Endothelial cell of coronary artery (primary cell): ENCODE measurements around the gene ADAMTS12. TPM values are rescaled to one million over a fixed set of nuclear protein-coding genes. Genes with fewer than 3 reads are reported as not detected.

ENCODE experiments used
- total RNA-seq: library from RNA; depleted of rRNA; stranded (reverse); fragments of >200 nt; gene quantifications from 2 replicates; pipeline ENCODE4 v1.2.3, GENCODE V29; 2014

The ADAMTS12 gene
- 0.09 and 16.9 TPM in 2 replicates for total RNA-seq

GRCh38 chr5:33891788-33892619, at the start of gene ADAMTS12:
TSS of gene ADAMTS12 (minus strand) at chr5:33891990. CDS start at chr5:33891856, 134 bp downstream.

GRCh38 chr5:33936381-33937016, 44.7 kb upstream of the ADAMTS12 start, which contains the start of gene RXFP3:
TSS of gene RXFP3 (plus strand) at chr5:33936386. CDS start at chr5:33936741, 355 bp downstream.

Other genes starting within 250 kb of the ADAMTS12 start
- gene RXFP3, start 44.4 kb upstream of the ADAMTS12 start, total RNA-seq, result 0.09 TPM in 1 of 2 replicates, not detected in the other
- gene SLC45A2, start 92.7 kb upstream of the ADAMTS12 start, total RNA-seq, result 0.09 TPM in 1 of 2 replicates, not detected in the other
- gene AMACR, start 116.1 kb upstream of the ADAMTS12 start, total RNA-seq, result 5.6 and 6.7 TPM in 2 replicates
- 0.28 and 0.54 TPM in 2 replicates for gene C1QTNF3, start 151.2 kb upstream of the ADAMTS12 start, total RNA-seq